ENCODE measurements around the gene SLC24A1. TPM values are rescaled to one million over a fixed set of nuclear protein-coding genes. Genes with fewer than 3 reads are reported as not detected.

The SLC24A1 gene
- total RNA-seq, 4 donors from 2014 or later, result 6.0 to 15.7 (median 9.4) TPM

GRCh38 chr15:65595960-65596359 is 25.8 kb upstream of the SLC24A1 start:
- TF ChIP-seq CTCF (IDR thresholded peaks at IDR 0.05) (peak in 2 of 6 experiments; percentile 3 to 17), POLR2A (IDR thresholded peaks at IDR 0.05) (no peak)
- no peak overlapping the region for H3K4me3 ChIP-seq
- no peak for DNase-seq
- H3K36me3 ChIP-seq, result peaks cover 0 to 80% (median 0%) of the 10 kb centered on the region in 3 donors
- H3K27me3 ChIP-seq, result no peaks in the 10 kb centered on the region
- no peaks in the 10 kb centered on the region for H3K4me1 ChIP-seq
- H3K9me3 ChIP-seq, result no peaks in the 10 kb centered on the region
- H3K27ac ChIP-seq, result no peak overlapping the region

- Histone ChIP-seq H3K9me3 (no peaks in the 10 kb centered on the region), H3K4me1 (no peaks in the 10 kb centered on the region), H3K27me3 (no peaks in the 10 kb centered on the region), H3K27ac (no peak overlapping the region), H3K4me3 (no peak overlapping the region), H3K36me3 (peaks cover 0 to 73% (median 0%) of the 10 kb centered on the region in 3 donors)
- no peak for DNase-seq
- no peak for TF ChIP-seq POLR2A (IDR thresholded peaks at IDR 0.05)
- no peak for TF ChIP-seq CTCF (IDR thresholded peaks at IDR 0.05)
Measured at GRCh38 chr15:65598468-65598867, 23.3 kb upstream of the SLC24A1 start.

- peaks cover 0 to 80% (median 0%) of the 10 kb centered on the region in 3 donors for H3K36me3 ChIP-seq
- no peak overlapping the region for H3K27ac ChIP-seq
- H3K4me3 ChIP-seq, result no peak overlapping the region
- DNase-seq, result no peak
- TF ChIP-seq POLR2A (IDR thresholded peaks at IDR 0.05), result no peak
- no peak for TF ChIP-seq CTCF (IDR thresholded peaks at IDR 0.05)
- no peaks in the 10 kb centered on the region for H3K4me1 ChIP-seq
- H3K27me3 ChIP-seq, result no peaks in the 10 kb centered on the region
- H3K9me3 ChIP-seq, result no peaks in the 10 kb centered on the region
Measured at GRCh38 chr15:65599677-65600076, 22.1 kb upstream of the SLC24A1 start.

GRCh38 chr15:65603134-65603533 is 18.6 kb upstream of the SLC24A1 start:
- peaks cover 0 to 61% (median 0%) of the 10 kb centered on the region in 3 donors for H3K36me3 ChIP-seq
- no peak for DNase-seq

GRCh38 chr15:65603559-65603958 is 18.2 kb upstream of the SLC24A1 start:
- peaks cover 0 to 56% (median 0%) of the 10 kb centered on the region in 3 donors for H3K36me3 ChIP-seq
- DNase-seq, result no peak
- no peaks in the 10 kb centered on the region for H3K4me1 ChIP-seq
- TF ChIP-seq POLR2A (IDR thresholded peaks at IDR 0.05), result no peak
- no peak for TF ChIP-seq CTCF (IDR thresholded peaks at IDR 0.05)
- H3K4me3 ChIP-seq, result no peak overlapping the region
- no peaks in the 10 kb centered on the region for H3K27me3 ChIP-seq
- H3K27ac ChIP-seq, result no peak overlapping the region
- H3K9me3 ChIP-seq, result no peaks in the 10 kb centered on the region

More at GRCh38 chr15:65603134-65603533, 18.6 kb upstream of the SLC24A1 start:
- no peak overlapping the region for H3K4me3 ChIP-seq
- no peaks in the 10 kb centered on the region for H3K4me1 ChIP-seq
- no peaks in the 10 kb centered on the region for H3K9me3 ChIP-seq
- H3K27me3 ChIP-seq, result no peaks in the 10 kb centered on the region
- TF ChIP-seq POLR2A (IDR thresholded peaks at IDR 0.05) (no peak), CTCF (IDR thresholded peaks at IDR 0.05) (no peak)
- H3K27ac ChIP-seq, result no peak overlapping the region

Data from Peyer's patch (tissue), 4 donors.